Measurements from ENCODE around the gene TST. TPM values are rescaled to one million over a fixed set of nuclear protein-coding genes. Genes with fewer than 3 reads are reported as not detected.

TST gene
- total and polyA plus RNA-seq, 9 of the 15 experiments (the other 6 are each of a cell fraction or from before 2014, with no cell fraction given): 1.4 to 26.9 (median 12.4) TPM

- TF ChIP-seq ZNF707 (CRISPR knock-in tag; conservative IDR thresholded peaks at IDR 0.05) (no peak), TAL1 (IDR thresholded peaks at IDR 0.05) (no peak), PHF8 (IDR thresholded peaks at IDR 0.05; ENCODE audit: borderline replicate concordance, low read length) (no peak), SIX5 (IDR thresholded peaks at IDR 0.05; ENCODE audit: borderline replicate concordance in 1 of 2, insufficient read depth in 1 of 2, low read depth in 1 of 2, low read length in 2 of 2) (no peak), TFAM (CRISPR knock-in tag; conservative IDR thresholded peaks at IDR 0.05) (no peak), ZNF398 (CRISPR knock-in tag; IDR thresholded peaks at IDR 0.05) (no peak), SRSF9 (IDR thresholded peaks at IDR 0.05; ENCODE audit: borderline replicate concordance, low read depth, low read length) (no peak), ZNF586 (CRISPR knock-in tag; conservative IDR thresholded peaks at IDR 0.05) (no peak), TFAP4 (CRISPR knock-in tag; IDR thresholded peaks at IDR 0.05; ENCODE audit: borderline replicate concordance) (peak; percentile 45; the same call in 1 of the 2 replicates), GATA2 (CRISPR knock-in tag; IDR thresholded peaks at IDR 0.05) (no peak), MCM3 (IDR thresholded peaks at IDR 0.05) (no peak), ZFPM2 (CRISPR knock-in tag; IDR thresholded peaks at IDR 0.05) (no peak), CBFA2T2 (conservative IDR thresholded peaks at IDR 0.05) (no peak), NFIX (CRISPR knock-in tag; IDR thresholded peaks at IDR 0.05; ENCODE audit: low read depth) (no peak), ARID4B (CRISPR knock-in tag; IDR thresholded peaks at IDR 0.05) (no peak), BCOR (IDR thresholded peaks at IDR 0.05) (no peak), ATF1 (CRISPR knock-in tag; IDR thresholded peaks at IDR 0.05) (no peak), ATF1 (tag; IDR thresholded peaks at IDR 0.05) (peak; percentile 61; the same call in 1 of the 2 replicates), ZNF512 (tag; IDR thresholded peaks at IDR 0.05) (peak; percentile 69), MBD2 (IDR thresholded peaks at IDR 0.05; ENCODE audit: borderline replicate concordance, low read depth) (no peak), ZZZ3 (IDR thresholded peaks at IDR 0.05) (no peak)
These were observed 41.1 kb downstream of the TST start (continued) for GRCh38 chr22:36977947-36978660.

All from K562 (cell line).